Mammary epithelial cell (primary cell): ENCODE data around the gene HNRNPK.

ENCODE experiments used
- EZH2 ChIP-seq: IDR thresholded peaks from 2 replicates; pipeline ENCODE4 v1.6.1; 2012; ENCODE audit warnings: low read length, inconsistent platforms, borderline replicate concordance
- TF ChIP-seq, protein P1 (sequence below), 2 donors: IDR thresholded peaks in 1 of 2; conservative IDR thresholded peaks in 1 of 2; 2 replicates each; pipeline ENCODE4 v1.5.1; 2011 to 2012; ENCODE audit warnings: inconsistent platforms in 2 of 2, low read length in 2 of 2, mild to moderate bottlenecking in 2 of 2, control low read depth in 1 of 2, low read depth in 1 of 2; ENCODE audit not compliant: insufficient read depth in 1 of 2; ENCODE audit errors: extremely low read depth in 1 of 2

DNA sequence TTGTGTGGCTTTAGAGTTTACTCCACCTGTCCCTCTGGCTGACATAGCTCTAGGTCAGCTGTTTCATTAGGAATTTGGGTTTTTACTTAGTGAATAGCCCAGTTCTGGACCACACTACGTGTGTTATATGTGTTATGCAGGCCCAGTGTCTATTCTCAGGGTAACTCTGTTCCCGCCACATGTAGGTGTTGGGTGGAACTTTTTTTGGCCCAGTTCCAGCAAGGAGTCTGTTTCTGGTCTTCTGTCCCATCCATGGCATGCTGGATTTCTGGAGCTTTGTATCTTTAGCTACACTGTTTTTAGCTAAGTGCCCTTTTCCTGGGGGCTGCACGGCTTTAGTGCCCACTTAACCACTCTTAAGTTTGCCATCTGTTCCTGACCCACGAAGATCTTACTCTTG lies 16.1 kb upstream of the HNRNPK start:
- TF ChIP-seq, protein P1, sequence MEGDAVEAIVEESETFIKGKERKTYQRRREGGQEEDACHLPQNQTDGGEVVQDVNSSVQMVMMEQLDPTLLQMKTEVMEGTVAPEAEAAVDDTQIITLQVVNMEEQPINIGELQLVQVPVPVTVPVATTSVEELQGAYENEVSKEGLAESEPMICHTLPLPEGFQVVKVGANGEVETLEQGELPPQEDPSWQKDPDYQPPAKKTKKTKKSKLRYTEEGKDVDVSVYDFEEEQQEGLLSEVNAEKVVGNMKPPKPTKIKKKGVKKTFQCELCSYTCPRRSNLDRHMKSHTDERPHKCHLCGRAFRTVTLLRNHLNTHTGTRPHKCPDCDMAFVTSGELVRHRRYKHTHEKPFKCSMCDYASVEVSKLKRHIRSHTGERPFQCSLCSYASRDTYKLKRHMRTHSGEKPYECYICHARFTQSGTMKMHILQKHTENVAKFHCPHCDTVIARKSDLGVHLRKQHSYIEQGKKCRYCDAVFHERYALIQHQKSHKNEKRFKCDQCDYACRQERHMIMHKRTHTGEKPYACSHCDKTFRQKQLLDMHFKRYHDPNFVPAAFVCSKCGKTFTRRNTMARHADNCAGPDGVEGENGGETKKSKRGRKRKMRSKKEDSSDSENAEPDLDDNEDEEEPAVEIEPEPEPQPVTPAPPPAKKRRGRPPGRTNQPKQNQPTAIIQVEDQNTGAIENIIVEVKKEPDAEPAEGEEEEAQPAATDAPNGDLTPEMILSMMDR (conservative IDR thresholded peaks at IDR 0.05 in 1 of 2, IDR thresholded peaks at IDR 0.05 in 1 of 2; ENCODE audit: extremely low read depth in 1 of 2, insufficient read depth in 1 of 2, low read depth in 1 of 2, low read length in 2 of 2) = no peak
- TF ChIP-seq EZH2 = no peak
